Endothelial cell (in vitro differentiated cells): ENCODE data around the gene SCTR. TPM values are rescaled to one million over a fixed set of nuclear protein-coding genes. Genes with fewer than 3 reads are reported as not detected.

Experiments
- DNase-seq: peaks from one replicate; pipeline ENCODE4 v3.0.0; 2021; ENCODE audit warnings: low spot score
- H3K27ac Mint-ChIP-seq: one replicate; pipeline ENCODE4 v1.8.0; 2021; ENCODE audit warnings: mixed read lengths, inconsistent platforms; ENCODE audit not compliant: unreplicated experiment
- H3K27me3 Mint-ChIP-seq: one replicate; pipeline ENCODE4 v1.8.0; 2021; ENCODE audit warnings: mild to moderate bottlenecking, moderate library complexity, mixed read lengths, inconsistent platforms; ENCODE audit not compliant: unreplicated experiment
- H3K36me3 Mint-ChIP-seq: one replicate; pipeline ENCODE4 v1.8.0; 2021; ENCODE audit warnings: mild to moderate bottlenecking, low read depth, mixed read lengths, inconsistent platforms; ENCODE audit not compliant: unreplicated experiment
- H3K4me1 Mint-ChIP-seq: one replicate; pipeline ENCODE4 v1.8.0; 2021; ENCODE audit warnings: mild to moderate bottlenecking, mixed read lengths, inconsistent platforms; ENCODE audit not compliant: unreplicated experiment
- H3K4me3 Mint-ChIP-seq: one replicate; pipeline ENCODE4 v1.8.0; 2021; ENCODE audit warnings: mild to moderate bottlenecking, mixed read lengths, inconsistent platforms; ENCODE audit not compliant: unreplicated experiment
- H3K9me3 Mint-ChIP-seq: one replicate; pipeline ENCODE4 v1.8.0; 2021; ENCODE audit warnings: mixed read lengths, inconsistent platforms; ENCODE audit not compliant: unreplicated experiment
- total RNA-seq: library from RNA; stranded (reverse); fragmentation: NEBNext Ultra II Directional; extraction: Animal tissue kit (Norgen Biotek cat#: 25700); gene quantifications from one replicate; pipeline ENCODE4 v1.2.1, GENCODE V29; 2021; ENCODE audit not compliant: unreplicated experiment
- TF ChIP-seq, protein P1 (sequence below): fragments of 200-600 bp; sonication (generic); IDR thresholded peaks from one replicate; pipeline ENCODE4 v1.5.0; 2021; ENCODE audit warnings: antibody characterized with exemption; ENCODE audit not compliant: unreplicated experiment

Gene SCTR
- total RNA-seq, 1 donor from 2014 or later: not detected

DNA sequence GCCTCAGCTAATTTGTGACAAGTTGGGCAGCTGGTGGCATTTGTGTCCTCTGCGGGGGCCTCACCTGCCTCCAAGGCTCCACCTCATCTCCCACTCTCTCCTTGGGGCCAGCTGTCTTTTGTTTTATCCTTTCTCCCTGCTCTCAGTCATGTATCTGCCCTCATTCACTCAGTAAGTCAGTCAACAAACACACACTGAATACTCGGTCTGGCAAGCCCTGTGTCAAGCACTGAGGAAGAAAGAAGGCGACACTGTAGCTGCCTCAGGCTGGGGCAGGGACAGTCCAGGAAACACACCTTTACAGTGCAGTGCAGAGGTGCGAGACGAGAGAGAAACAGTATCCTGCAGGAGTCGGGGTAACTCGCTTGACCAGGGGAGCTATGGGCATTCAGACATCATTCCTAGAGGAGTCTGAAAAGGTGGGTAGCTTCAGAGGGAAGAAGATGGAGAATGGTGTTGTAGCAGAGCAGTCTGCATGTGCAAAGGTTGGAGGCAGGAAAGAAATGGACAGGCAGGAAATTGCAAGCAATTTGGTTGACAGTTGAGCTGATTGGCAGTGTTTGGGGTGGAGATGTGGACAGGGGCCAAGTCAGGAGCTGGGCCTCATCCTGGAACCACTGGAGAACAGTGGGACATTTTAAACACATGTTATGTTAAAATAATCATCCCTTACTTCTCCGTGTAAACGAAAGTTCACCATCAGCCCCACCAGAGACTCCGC is 34.9 kb downstream of the SCTR start:
- H3K36me3 Mint-ChIP-seq: no peaks in the 10 kb centered on the region
- H3K27ac Mint-ChIP-seq: peak overlapping the region; percentile 64
- TF ChIP-seq, protein P1, sequence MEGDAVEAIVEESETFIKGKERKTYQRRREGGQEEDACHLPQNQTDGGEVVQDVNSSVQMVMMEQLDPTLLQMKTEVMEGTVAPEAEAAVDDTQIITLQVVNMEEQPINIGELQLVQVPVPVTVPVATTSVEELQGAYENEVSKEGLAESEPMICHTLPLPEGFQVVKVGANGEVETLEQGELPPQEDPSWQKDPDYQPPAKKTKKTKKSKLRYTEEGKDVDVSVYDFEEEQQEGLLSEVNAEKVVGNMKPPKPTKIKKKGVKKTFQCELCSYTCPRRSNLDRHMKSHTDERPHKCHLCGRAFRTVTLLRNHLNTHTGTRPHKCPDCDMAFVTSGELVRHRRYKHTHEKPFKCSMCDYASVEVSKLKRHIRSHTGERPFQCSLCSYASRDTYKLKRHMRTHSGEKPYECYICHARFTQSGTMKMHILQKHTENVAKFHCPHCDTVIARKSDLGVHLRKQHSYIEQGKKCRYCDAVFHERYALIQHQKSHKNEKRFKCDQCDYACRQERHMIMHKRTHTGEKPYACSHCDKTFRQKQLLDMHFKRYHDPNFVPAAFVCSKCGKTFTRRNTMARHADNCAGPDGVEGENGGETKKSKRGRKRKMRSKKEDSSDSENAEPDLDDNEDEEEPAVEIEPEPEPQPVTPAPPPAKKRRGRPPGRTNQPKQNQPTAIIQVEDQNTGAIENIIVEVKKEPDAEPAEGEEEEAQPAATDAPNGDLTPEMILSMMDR: no peak
- H3K27me3 Mint-ChIP-seq: peaks cover 4% of the 10 kb centered on the region
- H3K9me3 Mint-ChIP-seq: no peaks in the 10 kb centered on the region
- peaks cover 28% of the 10 kb centered on the region for H3K4me1 Mint-ChIP-seq
- H3K4me3 Mint-ChIP-seq: no peak overlapping the region
- no peak for DNase-seq

DNA sequence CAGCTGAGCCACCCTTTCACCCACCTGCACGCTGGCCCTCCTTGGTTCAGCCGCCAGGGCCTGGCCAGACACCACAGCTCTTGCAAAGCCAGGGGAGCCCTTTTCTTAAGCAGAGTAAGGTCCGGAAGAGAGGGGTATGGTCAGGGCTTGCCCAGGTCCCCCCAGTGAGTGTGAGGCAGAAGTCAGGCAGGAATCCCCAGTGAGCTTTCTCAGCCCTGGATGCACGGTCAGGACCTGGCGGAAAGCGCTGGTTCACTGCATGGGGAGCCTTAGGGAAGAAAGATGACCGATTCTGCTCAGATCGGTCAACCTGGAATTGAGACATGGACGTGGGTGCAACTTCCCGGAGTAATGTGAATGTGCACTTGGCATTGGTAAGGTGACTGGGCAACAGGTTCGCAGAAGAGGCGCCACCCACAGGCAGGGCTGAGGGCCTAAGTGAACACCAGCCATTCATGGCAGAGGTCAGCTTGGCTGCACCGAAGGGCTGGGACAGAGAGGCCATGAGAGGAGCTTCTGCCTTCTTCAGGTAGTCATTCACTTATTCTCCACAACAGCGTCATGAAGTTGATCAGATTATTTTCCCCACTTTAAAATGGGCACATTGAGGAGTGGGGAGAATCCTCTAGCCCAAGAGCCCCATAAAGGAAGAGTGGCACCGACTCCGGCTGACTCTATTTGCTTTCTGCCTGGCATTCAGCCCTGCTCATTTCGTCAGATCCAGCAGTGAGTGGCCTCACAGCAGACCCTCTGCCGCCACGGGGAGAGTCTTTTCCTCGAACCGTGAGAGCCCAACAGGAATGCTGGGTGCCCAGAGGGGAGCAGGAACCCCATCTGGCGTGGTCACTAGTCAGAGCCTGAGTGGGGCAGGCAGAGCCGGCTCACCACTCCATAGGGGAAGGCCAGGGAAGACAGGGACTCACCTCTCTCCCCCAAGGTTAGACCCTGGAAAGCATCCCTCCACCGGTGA is 35.8 kb downstream of the SCTR start:
- no peaks in the 10 kb centered on the region for H3K9me3 Mint-ChIP-seq
- TF ChIP-seq, protein P1: no peak
- peaks cover 4% of the 10 kb centered on the region for H3K27me3 Mint-ChIP-seq
- no peak overlapping the region for H3K4me3 Mint-ChIP-seq
- H3K36me3 Mint-ChIP-seq: no peaks in the 10 kb centered on the region
- peaks cover 28% of the 10 kb centered on the region for H3K4me1 Mint-ChIP-seq
- DNase-seq: no peak
- H3K27ac Mint-ChIP-seq: no peak overlapping the region

DNA sequence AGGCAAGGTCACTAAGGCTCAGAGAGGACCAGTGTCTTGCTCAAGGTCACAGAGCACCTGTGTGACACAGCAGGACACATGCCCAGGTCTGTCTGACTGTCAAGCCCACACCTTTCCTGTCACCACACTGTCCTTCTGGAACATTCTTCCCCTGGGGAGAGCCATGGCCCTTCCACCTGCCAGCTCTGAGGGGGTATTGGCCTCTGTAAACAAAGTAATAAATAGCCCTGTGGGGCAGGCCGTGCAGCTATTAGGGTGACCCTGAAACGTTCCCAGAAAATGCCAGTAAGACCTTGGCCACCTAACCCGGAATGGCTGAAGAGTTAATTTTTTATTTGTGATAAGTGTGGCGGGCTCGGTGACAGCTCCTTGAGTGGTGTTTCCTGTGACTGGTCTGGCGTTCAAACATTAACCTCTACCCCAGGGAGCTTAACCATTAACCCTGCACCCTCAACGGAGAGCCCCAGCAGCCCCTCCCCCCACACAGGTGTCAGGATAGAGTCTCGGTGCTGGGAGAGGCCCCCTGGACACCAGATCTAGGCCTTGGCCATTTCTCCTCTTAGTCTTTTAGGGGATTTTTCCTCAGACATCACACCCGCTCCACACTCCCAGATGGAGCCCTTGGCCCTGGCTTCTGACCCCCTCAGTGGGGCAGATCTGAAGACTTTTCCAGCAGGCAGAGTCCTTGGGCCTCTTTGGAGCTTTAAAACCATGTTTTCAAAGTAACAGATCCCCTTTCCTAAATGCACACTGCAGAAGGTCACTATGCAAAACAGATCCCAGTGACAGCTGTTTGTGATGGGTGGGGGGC is 36.6 kb downstream of the SCTR start:
- Mint-ChIP-seq H3K4me3 (no peak overlapping the region), H3K4me1 (peaks cover 28% of the 10 kb centered on the region), H3K27me3 (peaks cover 4% of the 10 kb centered on the region), H3K9me3 (no peaks in the 10 kb centered on the region), H3K27ac (no peak overlapping the region), H3K36me3 (no peaks in the 10 kb centered on the region)
- TF ChIP-seq, protein P1: no peak
- DNase-seq: no peak

DNA sequence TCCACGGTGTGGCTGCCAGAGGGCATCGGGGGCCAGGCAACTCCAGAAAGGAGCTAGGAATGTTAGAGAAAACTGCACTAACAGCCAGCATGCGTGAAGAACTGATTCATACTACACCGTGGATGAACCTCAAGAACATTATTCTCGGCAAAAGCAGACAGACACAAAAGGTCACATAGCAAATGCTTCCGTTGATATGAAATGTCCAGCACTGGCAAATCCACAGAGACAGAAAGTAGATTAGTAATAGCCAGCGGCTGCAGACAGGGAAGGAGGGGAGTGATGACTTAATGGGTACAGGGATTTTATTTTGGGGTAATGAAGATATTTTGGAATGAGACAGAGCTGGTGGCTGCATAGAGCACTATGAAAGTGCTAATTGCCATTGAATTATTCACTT is 37.4 kb downstream of the SCTR start:
- no peaks in the 10 kb centered on the region for H3K9me3 Mint-ChIP-seq

More for the DNA sequence above, 37.4 kb downstream of the SCTR start:
- H3K36me3 Mint-ChIP-seq: no peaks in the 10 kb centered on the region
- H3K4me3 Mint-ChIP-seq: no peak overlapping the region
- peaks cover 2% of the 10 kb centered on the region for H3K27me3 Mint-ChIP-seq
- no peak overlapping the region for H3K27ac Mint-ChIP-seq
- peaks cover 21% of the 10 kb centered on the region for H3K4me1 Mint-ChIP-seq
- no peak for DNase-seq
- TF ChIP-seq, protein P1: no peak
